Epithelial cell of esophagus (primary cell): ENCODE data around the gene MCMBP.
"Not testable (repeated sequence)": the region's sequence is repeated elsewhere in the genome, so short reads cannot be mapped to it uniquely, and the experiment has no call there.

Source experiments
- DNase-seq: peaks from one replicate; pipeline ENCODE4 v3.0.0; 2010; ENCODE audit warnings: low read depth
- H3K4me3 ChIP-seq: 2 replicates; pipeline ENCODE4 v1.5.1; 2011; ENCODE audit warnings: mild to moderate bottlenecking, low read length, control low read depth
- TF ChIP-seq, protein P1 (sequence below): IDR thresholded peaks from 2 replicates; pipeline ENCODE4 v1.5.1; 2011; ENCODE audit warnings: low read depth, mild to moderate bottlenecking, low read length, control low read depth, inconsistent platforms; ENCODE audit not compliant: insufficient read depth; ENCODE audit errors: missing control alignments

Gene MCMBP

DNA sequence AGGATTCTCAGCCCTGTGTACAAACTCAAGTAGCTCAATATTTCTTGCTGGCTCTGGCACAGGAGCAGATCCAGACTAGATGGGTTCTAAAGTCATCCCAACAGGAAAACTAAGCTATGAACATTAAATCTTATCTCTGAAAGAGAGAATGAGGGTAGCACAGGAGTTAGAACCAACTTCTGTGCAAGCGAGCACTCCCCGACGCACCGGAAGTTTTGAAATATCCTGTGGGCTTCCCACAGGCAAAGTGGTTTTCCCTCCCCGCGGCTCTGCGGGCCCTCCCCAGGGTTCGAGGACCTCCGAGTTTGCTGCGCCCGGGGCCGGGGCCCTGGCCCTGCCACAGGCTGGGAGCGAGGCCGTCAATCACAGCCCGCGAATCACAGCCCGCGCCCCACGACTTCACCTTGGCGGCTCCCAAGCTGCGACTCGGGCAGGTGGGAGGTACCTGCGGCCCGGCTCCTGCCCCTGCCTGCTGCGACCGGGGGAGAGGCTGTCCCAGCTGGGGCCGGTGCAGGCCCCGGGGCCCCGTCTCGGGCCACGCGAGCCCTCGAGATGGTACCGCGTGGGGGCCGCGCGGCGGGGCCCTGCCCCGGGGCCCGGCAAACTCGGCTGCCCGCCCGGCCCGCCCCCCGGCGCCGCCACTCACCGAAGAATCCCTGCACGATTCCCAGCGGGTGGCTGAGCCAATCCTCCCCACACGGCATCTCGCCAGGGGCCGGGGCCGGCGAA is 598 bp downstream of the MCMBP start:
- DNase-seq = peak; percentile 74
- TF ChIP-seq, protein P1, sequence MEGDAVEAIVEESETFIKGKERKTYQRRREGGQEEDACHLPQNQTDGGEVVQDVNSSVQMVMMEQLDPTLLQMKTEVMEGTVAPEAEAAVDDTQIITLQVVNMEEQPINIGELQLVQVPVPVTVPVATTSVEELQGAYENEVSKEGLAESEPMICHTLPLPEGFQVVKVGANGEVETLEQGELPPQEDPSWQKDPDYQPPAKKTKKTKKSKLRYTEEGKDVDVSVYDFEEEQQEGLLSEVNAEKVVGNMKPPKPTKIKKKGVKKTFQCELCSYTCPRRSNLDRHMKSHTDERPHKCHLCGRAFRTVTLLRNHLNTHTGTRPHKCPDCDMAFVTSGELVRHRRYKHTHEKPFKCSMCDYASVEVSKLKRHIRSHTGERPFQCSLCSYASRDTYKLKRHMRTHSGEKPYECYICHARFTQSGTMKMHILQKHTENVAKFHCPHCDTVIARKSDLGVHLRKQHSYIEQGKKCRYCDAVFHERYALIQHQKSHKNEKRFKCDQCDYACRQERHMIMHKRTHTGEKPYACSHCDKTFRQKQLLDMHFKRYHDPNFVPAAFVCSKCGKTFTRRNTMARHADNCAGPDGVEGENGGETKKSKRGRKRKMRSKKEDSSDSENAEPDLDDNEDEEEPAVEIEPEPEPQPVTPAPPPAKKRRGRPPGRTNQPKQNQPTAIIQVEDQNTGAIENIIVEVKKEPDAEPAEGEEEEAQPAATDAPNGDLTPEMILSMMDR = no peak

DNA sequence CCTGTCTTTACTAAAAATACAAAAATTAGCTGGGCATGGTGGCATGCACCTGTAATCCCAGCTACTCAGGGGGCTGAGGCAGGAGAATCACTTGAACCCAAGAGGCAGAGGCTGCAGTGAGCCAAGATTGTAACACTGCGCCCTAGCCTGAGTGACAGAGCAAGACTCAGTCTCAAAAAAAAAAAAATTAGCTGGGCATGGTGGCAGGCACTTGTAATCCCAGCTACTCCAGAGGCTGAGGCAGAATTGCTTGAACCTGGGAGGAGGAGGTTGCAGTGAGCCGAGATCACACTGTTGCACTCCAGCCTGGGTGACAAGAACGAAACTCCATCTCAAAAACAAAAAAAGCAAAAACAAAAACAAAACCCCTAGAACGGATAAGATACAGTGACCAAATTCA is 3.2 kb downstream of the MCMBP start:
- DNase-seq = not testable (repeated sequence)

More for the DNA sequence above, 598 bp downstream of the MCMBP start:
- peak overlapping the region; percentile 88 for H3K4me3 ChIP-seq

DNA sequence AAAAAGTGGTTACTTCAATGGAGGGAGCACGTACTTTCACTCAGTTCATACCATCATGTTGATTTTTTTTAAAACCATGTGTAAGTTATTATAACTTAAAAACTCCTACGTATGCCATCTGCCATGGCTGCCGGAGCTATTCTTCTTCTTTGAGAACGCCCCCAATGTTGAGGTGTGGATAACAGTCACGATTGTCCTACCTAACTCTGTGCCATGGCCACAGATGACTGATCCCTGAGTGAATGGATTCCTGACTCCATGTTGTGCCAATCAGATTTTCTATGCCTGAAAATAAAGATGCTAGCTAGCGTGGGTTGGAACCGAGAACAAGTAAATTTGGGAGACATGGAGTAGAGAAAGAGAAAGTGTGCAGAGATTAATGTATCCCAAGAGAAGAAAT is 5.3 kb downstream of the MCMBP start:
- TF ChIP-seq, protein P1 = no peak
- H3K4me3 ChIP-seq = no peak overlapping the region
- DNase-seq = no peak

More for the DNA sequence above, 3.2 kb downstream of the MCMBP start:
- not testable (repeated sequence) for H3K4me3 ChIP-seq

DNA sequence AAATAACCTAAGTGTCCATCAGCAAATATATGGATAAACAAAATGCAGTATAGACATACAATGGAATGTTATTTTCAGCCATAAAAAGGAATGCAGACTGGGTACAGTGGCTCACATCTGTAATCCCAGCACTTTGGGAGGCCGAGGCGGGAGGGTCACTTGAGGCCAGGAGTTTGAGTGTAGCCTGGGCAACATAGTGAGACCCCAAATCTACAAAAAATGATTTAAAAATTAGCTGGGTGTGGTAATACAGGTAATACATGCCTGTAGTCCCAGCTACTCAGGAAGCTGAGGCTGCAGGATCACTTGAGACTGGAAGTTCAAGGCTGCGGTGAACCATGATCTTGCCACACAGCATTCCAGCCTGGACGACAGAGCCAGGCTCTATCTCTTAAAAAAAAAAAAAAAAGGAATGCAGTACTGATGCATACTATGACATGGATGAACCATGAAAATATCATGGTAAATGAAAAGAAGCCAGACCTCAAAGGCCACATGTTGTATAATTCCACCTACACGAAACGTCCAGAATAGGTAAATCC is 6.9 kb downstream of the MCMBP start:
- TF ChIP-seq, protein P1 = no peak
- no peak overlapping the region for H3K4me3 ChIP-seq
- DNase-seq = no peak

DNA sequence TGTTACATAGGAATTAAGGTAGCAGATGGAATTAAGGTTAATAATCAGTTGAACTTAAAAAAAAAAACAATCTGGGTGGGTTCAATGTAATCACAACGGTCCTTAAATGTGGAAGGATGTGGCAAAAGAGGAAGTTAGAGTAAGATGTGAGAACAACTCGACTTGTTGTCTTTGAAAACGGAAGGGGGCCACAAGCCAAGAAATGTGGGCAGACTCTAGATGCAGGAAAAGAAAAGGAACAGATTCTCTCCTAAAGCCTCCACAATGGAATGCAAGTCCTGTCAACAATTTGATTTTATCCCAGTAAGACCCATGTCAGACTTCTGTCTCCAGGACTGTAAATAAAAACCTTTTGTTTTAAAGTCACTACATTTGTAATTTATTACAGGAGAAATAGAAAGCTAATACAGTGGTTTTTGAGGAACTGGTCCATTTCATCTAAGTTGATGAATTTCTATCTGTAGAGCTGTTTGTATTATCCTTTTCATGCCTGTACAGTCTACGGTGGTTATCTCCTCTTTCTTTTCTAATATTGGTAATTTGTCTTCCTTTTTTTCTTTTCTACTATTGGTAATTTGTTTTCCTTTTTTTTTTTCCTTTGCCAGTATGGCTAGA is 8.6 kb downstream of the MCMBP start:
- no peak for DNase-seq
- TF ChIP-seq, protein P1 = no peak

DNA sequence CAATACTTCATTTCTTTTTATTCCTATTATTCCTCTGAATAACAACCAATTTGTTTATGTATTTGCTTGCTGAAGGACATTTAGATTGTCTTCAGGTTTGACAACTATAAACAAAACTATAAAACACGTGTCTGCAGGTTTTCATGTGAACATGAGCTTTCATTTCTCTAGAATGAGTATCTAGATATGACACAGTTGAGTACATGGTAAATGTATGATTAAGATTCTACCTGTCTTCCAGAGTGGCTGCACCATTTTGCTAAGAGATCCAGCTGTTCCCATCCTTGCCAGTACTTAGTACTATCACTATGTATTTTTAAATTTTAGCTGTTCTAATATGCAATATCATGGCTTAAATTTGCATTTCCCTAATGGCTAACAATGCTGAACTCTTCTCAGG is 10.1 kb downstream of the MCMBP start:
- TF ChIP-seq, protein P1 = no peak
- no peak for DNase-seq
- H3K4me3 ChIP-seq = no peak overlapping the region

More for the DNA sequence above, 8.6 kb downstream of the MCMBP start:
- no peak overlapping the region for H3K4me3 ChIP-seq

DNA sequence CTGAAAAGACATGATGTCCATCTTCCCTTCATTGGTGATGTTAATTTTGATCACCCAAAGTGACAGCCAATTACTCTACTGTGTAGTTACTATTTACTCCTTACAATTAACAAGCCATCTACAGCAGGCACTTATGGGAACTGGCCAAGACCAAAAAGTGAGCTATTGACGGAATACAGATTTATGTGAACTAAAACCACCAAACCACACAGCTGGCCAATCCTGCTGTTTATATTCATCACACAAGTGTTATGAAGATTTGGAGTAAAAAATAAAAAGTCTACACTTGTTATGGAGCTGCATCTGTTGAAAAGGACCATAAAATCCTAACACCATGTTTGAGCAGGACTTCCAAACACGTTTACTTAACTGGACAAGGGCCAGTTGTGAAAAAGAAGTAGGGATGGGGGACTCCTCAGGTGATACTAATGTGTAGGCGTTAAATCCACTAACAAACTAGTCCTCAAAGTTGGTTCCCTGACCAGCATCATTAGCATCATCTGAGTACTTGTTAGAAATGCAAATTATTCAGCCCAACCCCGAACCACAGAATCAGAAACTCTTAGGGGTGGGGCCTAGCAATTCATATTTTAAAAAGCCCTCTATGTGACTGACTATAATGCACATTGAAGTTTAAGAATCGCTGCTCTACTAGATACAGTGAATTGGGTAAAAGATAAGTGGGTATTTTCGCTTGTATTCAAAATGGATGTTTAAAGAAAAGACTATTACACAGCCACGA is 11.6 kb downstream of the MCMBP start:
- TF ChIP-seq, protein P1 = no peak
- DNase-seq = no peak
- H3K4me3 ChIP-seq = no peak overlapping the region
